HG02840 (cell line): ENCODE results near the gene OR1J4.

Source experiments
- ATAC-seq: cut with Tn5 transposase; IDR thresholded peaks from one replicate; pipeline ENCODE4 v1.9.1; 2021; ENCODE audit warnings: mild to moderate bottlenecking, moderate library complexity, moderate number of reproducible peaks; ENCODE audit not compliant: unreplicated experiment, low FRiP score

OR1J4 gene

GRCh38 chr9:122567901-122568300, 49.0 kb downstream of the OR1J4 start:
- no peak for ATAC-seq
